GM12872 (cell line): Measurements from ENCODE around the gene EMC1.

Source experiments
- CTCF ChIP-seq: IDR thresholded peaks from 3 replicates; pipeline ENCODE4 v1.5.1; 2011; ENCODE audit warnings: low read depth, mild to moderate bottlenecking, low read length, moderate library complexity; ENCODE audit not compliant: insufficient read depth

EMC1 gene

GRCh38 chr1:19262047-19262446 lies 10.7 kb upstream of the EMC1 start:
- no peak for TF ChIP-seq CTCF

GRCh38 chr1:19260211-19261138 lies 9.2 kb upstream of the EMC1 start:
- TF ChIP-seq CTCF, result no peak

- TF ChIP-seq CTCF, result no peak
Measured at GRCh38 chr1:19258353-19258752, 7.0 kb upstream of the EMC1 start.

- TF ChIP-seq CTCF, result no peak
Measured at GRCh38 chr1:19257178-19257914, 6.0 kb upstream of the EMC1 start.

GRCh38 chr1:19255288-19255687 lies 4.0 kb upstream of the EMC1 start:
- no peak for TF ChIP-seq CTCF

GRCh38 chr1:19254416-19254815 lies 3.1 kb upstream of the EMC1 start:
- no peak for TF ChIP-seq CTCF

- TF ChIP-seq CTCF, result no peak
Measured at GRCh38 chr1:19250629-19251304, 557 bp downstream of the EMC1 start.
